ENCODE data around the gene FMN2. TPM values are rescaled to one million over a fixed set of nuclear protein-coding genes. Genes with fewer than 3 reads are reported as not detected.

Gene FMN2
- total RNA-seq, 1 experiment from 2014 or later, result not detected

- no peak overlapping the region for H3K4me3 ChIP-seq
- no peak overlapping the region for H3K4me2 ChIP-seq
- ChIA-PET POLR2A (ENCODE audit: unreplicated experiment) (no interaction called here), CTCF (no interaction called here)
- H2AFZ ChIP-seq, result no peak overlapping the region
- H3K79me2 ChIP-seq (ENCODE audit: low read depth), result no peaks in the 10 kb centered on the region
- H3K27ac ChIP-seq, result no peak overlapping the region
- TF ChIP-seq, protein P1, sequence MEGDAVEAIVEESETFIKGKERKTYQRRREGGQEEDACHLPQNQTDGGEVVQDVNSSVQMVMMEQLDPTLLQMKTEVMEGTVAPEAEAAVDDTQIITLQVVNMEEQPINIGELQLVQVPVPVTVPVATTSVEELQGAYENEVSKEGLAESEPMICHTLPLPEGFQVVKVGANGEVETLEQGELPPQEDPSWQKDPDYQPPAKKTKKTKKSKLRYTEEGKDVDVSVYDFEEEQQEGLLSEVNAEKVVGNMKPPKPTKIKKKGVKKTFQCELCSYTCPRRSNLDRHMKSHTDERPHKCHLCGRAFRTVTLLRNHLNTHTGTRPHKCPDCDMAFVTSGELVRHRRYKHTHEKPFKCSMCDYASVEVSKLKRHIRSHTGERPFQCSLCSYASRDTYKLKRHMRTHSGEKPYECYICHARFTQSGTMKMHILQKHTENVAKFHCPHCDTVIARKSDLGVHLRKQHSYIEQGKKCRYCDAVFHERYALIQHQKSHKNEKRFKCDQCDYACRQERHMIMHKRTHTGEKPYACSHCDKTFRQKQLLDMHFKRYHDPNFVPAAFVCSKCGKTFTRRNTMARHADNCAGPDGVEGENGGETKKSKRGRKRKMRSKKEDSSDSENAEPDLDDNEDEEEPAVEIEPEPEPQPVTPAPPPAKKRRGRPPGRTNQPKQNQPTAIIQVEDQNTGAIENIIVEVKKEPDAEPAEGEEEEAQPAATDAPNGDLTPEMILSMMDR (conservative IDR thresholded peaks at IDR 0.05), result no peak
- no peak for TF ChIP-seq EZH2 (IDR thresholded peaks at IDR 0.05; ENCODE audit: low read depth)
- DNase-seq, result no peak
- H3K9me2 ChIP-seq (ENCODE audit: insufficient read depth), result no peaks in the 10 kb centered on the region
- H3K36me3 ChIP-seq (ENCODE audit: low read depth), result no peaks in the 10 kb centered on the region
- H3K27me3 ChIP-seq (ENCODE audit: insufficient read depth, low read depth), result no peaks in the 10 kb centered on the region
- no peaks in the 10 kb centered on the region for H4K20me1 ChIP-seq (ENCODE audit: insufficient read depth)
- intact Hi-C loops (cut with micrococcal nuclease; ENCODE audit: unreplicated experiment), result no loop called here
- H3F3A ChIP-seq (ENCODE audit: insufficient read depth, low read depth), result no peaks in the 10 kb centered on the region
- H3K9me3 ChIP-seq (ENCODE audit: insufficient read depth, low read depth), result no peaks in the 10 kb centered on the region
- H3K4me1 ChIP-seq (replicated peaks; ENCODE audit: insufficient read depth), result no peaks in the 10 kb centered on the region
- no TSS peak for BruUV-seq (replicated peaks)
Measured at GRCh38 chr1:240349695-240350094, 258.0 kb downstream of the FMN2 start.

DNA sequence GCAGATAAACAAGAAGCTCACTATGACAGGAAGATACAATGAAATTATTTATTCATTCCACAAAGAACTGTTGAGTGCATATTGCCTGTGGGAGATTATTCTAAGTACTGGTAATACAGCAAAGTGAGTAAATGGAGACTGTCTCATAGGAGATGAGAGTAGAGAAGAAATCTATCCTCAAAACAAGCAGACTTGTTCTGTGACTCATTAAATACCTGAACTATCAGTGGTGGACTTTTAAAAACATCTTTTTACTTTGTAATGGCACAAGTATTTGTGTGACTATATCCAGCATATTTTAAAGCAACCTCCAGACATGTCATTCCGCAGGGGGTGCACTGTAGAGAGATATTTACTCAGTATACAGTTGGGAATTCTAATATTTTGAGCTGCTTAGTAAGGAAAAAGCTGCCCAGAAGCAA is 259.2 kb downstream of the FMN2 start:
- intact Hi-C loops (cut with micrococcal nuclease; ENCODE audit: unreplicated experiment), result no loop called here
- Histone ChIP-seq H4K20me1 (ENCODE audit: insufficient read depth) (no peaks in the 10 kb centered on the region), H3K79me2 (ENCODE audit: low read depth) (no peaks in the 10 kb centered on the region), H3K4me3 (no peak overlapping the region), H3K4me1 (replicated peaks; ENCODE audit: insufficient read depth) (no peaks in the 10 kb centered on the region), H3K9me3 (ENCODE audit: insufficient read depth, low read depth) (no peaks in the 10 kb centered on the region), H2AFZ (no peak overlapping the region), H3K36me3 (ENCODE audit: low read depth) (no peaks in the 10 kb centered on the region), H3F3A (ENCODE audit: insufficient read depth, low read depth) (no peaks in the 10 kb centered on the region), H3K27me3 (ENCODE audit: insufficient read depth, low read depth) (no peaks in the 10 kb centered on the region), H3K9me2 (ENCODE audit: insufficient read depth) (no peaks in the 10 kb centered on the region), H3K4me2 (no peak overlapping the region), H3K27ac (no peak overlapping the region)
- TF ChIP-seq EZH2 (IDR thresholded peaks at IDR 0.05; ENCODE audit: low read depth), result no peak
- TF ChIP-seq, protein P1 (conservative IDR thresholded peaks at IDR 0.05), result no peak
- POLR2A ChIA-PET (ENCODE audit: unreplicated experiment), result no interaction called here
- BruUV-seq (replicated peaks), result no TSS peak
- CTCF ChIA-PET, result no interaction called here
- DNase-seq, result no peak

GRCh38 chr1:240351690-240352089 is 260.0 kb downstream of the FMN2 start:
- no peaks in the 10 kb centered on the region for H3K9me2 ChIP-seq (ENCODE audit: insufficient read depth)
- no peak overlapping the region for H2AFZ ChIP-seq
- no TSS peak for BruUV-seq (replicated peaks)
- intact Hi-C loops (cut with micrococcal nuclease; ENCODE audit: unreplicated experiment), result no loop called here
- H3K4me2 ChIP-seq, result no peak overlapping the region
- TF ChIP-seq, protein P1 (conservative IDR thresholded peaks at IDR 0.05), result no peak
- no peak for TF ChIP-seq EZH2 (IDR thresholded peaks at IDR 0.05; ENCODE audit: low read depth)
- DNase-seq, result no peak
- POLR2A ChIA-PET (ENCODE audit: unreplicated experiment), result no interaction called here
- no peaks in the 10 kb centered on the region for H4K20me1 ChIP-seq (ENCODE audit: insufficient read depth)
- no peaks in the 10 kb centered on the region for H3K79me2 ChIP-seq (ENCODE audit: low read depth)
- CTCF ChIA-PET, result no interaction called here
- H3K4me1 ChIP-seq (replicated peaks; ENCODE audit: insufficient read depth), result no peaks in the 10 kb centered on the region
- H3K36me3 ChIP-seq (ENCODE audit: low read depth), result no peaks in the 10 kb centered on the region
- no peak overlapping the region for H3K27ac ChIP-seq
- H3F3A ChIP-seq (ENCODE audit: insufficient read depth, low read depth), result no peaks in the 10 kb centered on the region
- H3K27me3 ChIP-seq (ENCODE audit: insufficient read depth, low read depth), result no peaks in the 10 kb centered on the region
- no peak overlapping the region for H3K4me3 ChIP-seq
- no peaks in the 10 kb centered on the region for H3K9me3 ChIP-seq (ENCODE audit: insufficient read depth, low read depth)
